B cell (primary cell): Measurements from ENCODE around the gene SLC22A31. TPM values are rescaled to one million over a fixed set of nuclear protein-coding genes. Genes with fewer than 3 reads are reported as not detected.

Experiments used
- ATAC-seq: fragments of 200-7000 bp; cut with Tn5 transposase; one replicate; pipeline ENCODE4 v1.10.0; 2021; ENCODE audit warnings: low read depth, mild to moderate bottlenecking, moderate number of reproducible peaks, moderate library complexity
- CTCF ChIA-PET: fragments of 350-600 bp; sonication (Branson Sonifier 250); formaldehyde crosslinking; loops from one replicate; lab custom pipeline; 2021; ENCODE audit warnings: antibody characterized with exemption, inconsistent platforms; lab: Charles Lee
- POLR2A ChIA-PET: fragments of 350-600 bp; sonication (Branson Sonifier 250); formaldehyde crosslinking; loops from one replicate; lab custom pipeline; 2021; ENCODE audit warnings: antibody characterized with exemption; lab: Charles Lee
- DNase-seq: peaks from one replicate; pipeline ENCODE4 v3.0.0; 2013
- H2AFZ ChIP-seq: 2 replicates; pipeline ENCODE4 v1.6.1; 2012; ENCODE audit warnings: mild to moderate bottlenecking, low read depth, low read length; ENCODE audit not compliant: insufficient read depth, poor library complexity, severe bottlenecking
- H3K27ac ChIP-seq, 2 donors: 1 replicate in 1 of 2; 2 replicates in 1 of 2; pipeline ENCODE4 v1.5.1; 2012 to 2013; ENCODE audit warnings: low read length in 2 of 2, mild to moderate bottlenecking in 2 of 2, moderate library complexity in 1 of 2
- H3K27me3 ChIP-seq, 4 experiments: fragments of 200-600 bp in 1 of 4; sonication (generic) in 1 of 4; replicated peaks in 1 of 4; 1 replicate in 2 of 4; 2 replicates in 2 of 4; pipeline versions ENCODE4 v1.6.1 to v1.7.0; 2013 to 2016; ENCODE audit warnings: low read length in 3 of 4, mild to moderate bottlenecking in 2 of 4, mixed read lengths in 1 of 4, moderate library complexity in 1 of 4; ENCODE audit not compliant: insufficient read depth in 4 of 4, control insufficient read depth in 3 of 4; ENCODE audit errors: control extremely low read depth in 1 of 4
- H3K36me3 ChIP-seq, 2 experiments: replicated peaks in 1 of 2; 1 replicate in 1 of 2; 2 replicates in 1 of 2; pipeline versions ENCODE4 v1.6.1 to v1.7.1; 2013; ENCODE audit warnings: low read length in 1 of 2; ENCODE audit not compliant: insufficient read depth in 2 of 2, control insufficient read depth in 1 of 2; ENCODE audit errors: control extremely low read depth in 1 of 2, extremely low read depth in 1 of 2
- H3K4me1 ChIP-seq, 2 donors: fragments of 200-600 bp in 1 of 2; sonication (generic) in 1 of 2; 1 replicate in 1 of 2; 2 replicates in 1 of 2; pipeline versions ENCODE4 v1.5.1 to v1.6.1; 2013 to 2017; ENCODE audit warnings: low read length in 2 of 2; ENCODE audit not compliant: control insufficient read depth in 2 of 2, insufficient read depth in 2 of 2
- H3K4me2 ChIP-seq: replicated peaks from 2 replicates; pipeline ENCODE3; 2012; ENCODE audit warnings: mild to moderate bottlenecking, low read depth, low read length; ENCODE audit not compliant: poor library complexity, severe bottlenecking
- H3K4me3 ChIP-seq, 5 experiments: fragments of 200-600 bp in 1 of 5; sonication (generic) in 1 of 5; 1 replicate in 3 of 5; 2 replicates in 2 of 5; pipeline versions ENCODE4 v1.5.1 to v1.7.0; 2011 to 2016; ENCODE audit warnings: low read length in 4 of 5, mild to moderate bottlenecking in 4 of 5, low read depth in 2 of 5, control low read depth in 1 of 5, moderate library complexity in 1 of 5; ENCODE audit not compliant: insufficient read depth in 1 of 5; ENCODE audit errors: control extremely low read depth in 1 of 5, extremely low read depth in 1 of 5
- H3K79me2 ChIP-seq: fragments of 200-600 bp; sonication (generic); one replicate; pipeline ENCODE4 v1.6.0; 2016; ENCODE audit warnings: low read length; ENCODE audit not compliant: control insufficient read depth, insufficient read depth
- H3K9ac ChIP-seq: fragments of 200-600 bp; sonication (generic); 2 replicates; pipeline ENCODE4 v1.6.1; 2017; ENCODE audit warnings: mild to moderate bottlenecking, low read length, moderate library complexity
- H3K9me3 ChIP-seq, 3 donors: one replicate each; pipeline versions ENCODE4 v1.6.1 to v1.7.1; 2013; ENCODE audit warnings: low read length in 2 of 3; ENCODE audit not compliant: control insufficient read depth in 2 of 3, insufficient read depth in 1 of 3; ENCODE audit errors: control extremely low read depth in 1 of 3
- H4K20me1 ChIP-seq: 2 replicates; pipeline ENCODE4 v1.6.0; 2012; ENCODE audit warnings: mild to moderate bottlenecking, low read length; ENCODE audit not compliant: insufficient read depth, control insufficient read depth, poor library complexity, severe bottlenecking
- H3K27ac Mint-ChIP-seq: one replicate; pipeline ENCODE4 v1.8.0; 2021; ENCODE audit warnings: mixed read lengths
- H3K27me3 Mint-ChIP-seq: one replicate; pipeline ENCODE4 v1.8.0; 2021; ENCODE audit warnings: mixed read lengths
- H3K4me1 Mint-ChIP-seq: one replicate; pipeline ENCODE4 v1.8.0; 2021; ENCODE audit warnings: mixed read lengths
- H3K4me3 Mint-ChIP-seq: one replicate; pipeline ENCODE4 v1.8.0; 2021; ENCODE audit warnings: mixed read lengths
- H3K9me3 Mint-ChIP-seq: one replicate; pipeline ENCODE4 v1.8.0; 2022; ENCODE audit warnings: mixed read lengths; ENCODE audit not compliant: insufficient read depth
- EZH2 ChIP-seq: IDR thresholded peaks from 2 replicates; pipeline ENCODE4 v1.6.1; 2012; ENCODE audit warnings: borderline replicate concordance, low read depth, mild to moderate bottlenecking, moderate library complexity, low read length; ENCODE audit not compliant: insufficient read depth, poor library complexity, severe bottlenecking
- WGBS: methylation state at CpG from one replicate; pipeline ENCODE4 v1.1.5; 2013; ENCODE audit warnings: missing lambda C conversion rate; ENCODE audit not compliant: insufficient coverage; 5-methylcytosine and 5-hydroxymethylcytosine counted together
- intact Hi-C: fragments of 100-400 bp; cut with micrococcal nuclease; formaldehyde crosslinking; loops from one replicate; pipeline ENCODE4 v1.10.0; 2022
- polyA plus RNA-seq: library from polyadenylated mRNA; depleted of rRNA; stranded (reverse); fragments of >200 nt; gene quantifications from 2 replicates; pipeline ENCODE4 v1.2.3, GENCODE V29; 2012
- total RNA-seq, 2 donors: library from RNA; stranded (reverse); fragments of 120-200 nt in 1 of 2; gene quantifications; 1 replicate in 1 of 2; 2 replicates in 1 of 2; pipeline versions ENCODE4 v1.2.3 to v1.2.4, GENCODE V29; 2013 to 2022
- TF ChIP-seq, protein P1 (sequence below): fragments of 200-600 bp; IDR thresholded peaks from one replicate; pipeline ENCODE4 v1.8.0; 2022; ENCODE audit warnings: antibody characterized with exemption, mild to moderate bottlenecking

SLC22A31 gene
- total and polyA plus RNA-seq, 2 donors (not counting 1 experiment from before 2014, with no cell fraction given) = 0.33 TPM; not detected in 1

DNA sequence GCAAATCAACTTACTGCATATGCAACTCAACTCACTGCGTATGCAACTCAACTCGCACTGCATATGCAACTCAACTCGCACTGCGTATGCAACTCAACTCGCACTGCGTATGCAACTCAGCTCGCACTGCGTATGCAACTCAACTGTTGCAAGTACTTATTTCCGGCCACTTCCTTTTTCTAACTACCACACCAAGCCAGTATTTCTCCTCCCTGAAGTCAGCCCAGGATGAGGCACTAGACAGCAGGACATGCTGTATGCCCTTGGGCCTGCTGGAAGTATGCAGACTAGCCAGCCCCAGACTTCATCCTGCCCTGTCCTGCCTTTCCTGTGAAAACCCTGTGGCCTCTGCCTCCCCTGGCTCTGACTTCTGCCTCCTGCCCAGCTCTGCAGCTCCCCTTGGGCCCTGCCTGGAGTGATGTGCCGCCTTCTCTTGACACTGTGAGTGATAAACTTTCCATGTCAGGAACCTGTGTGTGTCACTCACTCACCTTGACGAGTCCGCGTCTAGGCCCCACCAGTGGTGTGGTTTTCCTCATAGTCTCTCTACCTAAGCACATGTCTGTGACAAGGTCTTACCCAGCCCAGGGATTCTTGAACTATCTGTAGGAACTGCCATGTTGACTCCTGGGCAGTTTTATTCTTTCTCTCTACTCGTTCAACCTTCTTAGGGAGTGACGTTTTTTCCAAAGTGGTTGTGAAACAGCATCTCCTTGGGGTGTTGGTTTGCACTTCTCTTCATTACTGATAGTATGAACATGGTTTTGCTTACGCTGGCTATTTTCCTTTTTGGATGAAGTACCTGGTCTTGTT, 33.5 kb upstream of the SLC22A31 start:
- Histone ChIP-seq H3K79me2 (peaks cover 2% of the 10 kb centered on the region), H3K9me3 (peaks cover 0 to 6% (median 0%) of the 10 kb centered on the region in 3 donors), H3K4me1 (no peaks in the 10 kb centered on the region), H3K27me3 (no peaks in the 10 kb centered on the region), H4K20me1 (no peaks in the 10 kb centered on the region), H3K36me3 (peaks cover 5 to 19% of the 10 kb centered on the region in 2 experiments), H3K4me2 (no peak overlapping the region), H3K4me3 (no peak overlapping the region), H3K9ac (no peak overlapping the region), H3K27ac (no peak overlapping the region), H2AFZ (no peak overlapping the region)
- ATAC-seq = no peak
- H3K4me3 Mint-ChIP-seq = no peak overlapping the region
- TF ChIP-seq, protein P1, sequence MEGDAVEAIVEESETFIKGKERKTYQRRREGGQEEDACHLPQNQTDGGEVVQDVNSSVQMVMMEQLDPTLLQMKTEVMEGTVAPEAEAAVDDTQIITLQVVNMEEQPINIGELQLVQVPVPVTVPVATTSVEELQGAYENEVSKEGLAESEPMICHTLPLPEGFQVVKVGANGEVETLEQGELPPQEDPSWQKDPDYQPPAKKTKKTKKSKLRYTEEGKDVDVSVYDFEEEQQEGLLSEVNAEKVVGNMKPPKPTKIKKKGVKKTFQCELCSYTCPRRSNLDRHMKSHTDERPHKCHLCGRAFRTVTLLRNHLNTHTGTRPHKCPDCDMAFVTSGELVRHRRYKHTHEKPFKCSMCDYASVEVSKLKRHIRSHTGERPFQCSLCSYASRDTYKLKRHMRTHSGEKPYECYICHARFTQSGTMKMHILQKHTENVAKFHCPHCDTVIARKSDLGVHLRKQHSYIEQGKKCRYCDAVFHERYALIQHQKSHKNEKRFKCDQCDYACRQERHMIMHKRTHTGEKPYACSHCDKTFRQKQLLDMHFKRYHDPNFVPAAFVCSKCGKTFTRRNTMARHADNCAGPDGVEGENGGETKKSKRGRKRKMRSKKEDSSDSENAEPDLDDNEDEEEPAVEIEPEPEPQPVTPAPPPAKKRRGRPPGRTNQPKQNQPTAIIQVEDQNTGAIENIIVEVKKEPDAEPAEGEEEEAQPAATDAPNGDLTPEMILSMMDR = no peak
- no peak for TF ChIP-seq EZH2
- CTCF ChIA-PET = no interaction called here
- H3K27ac Mint-ChIP-seq = no peak overlapping the region
- 99% methylated on average over 13 of the region's 16 CpGs for WGBS
- no peaks in the 10 kb centered on the region for H3K9me3 Mint-ChIP-seq
- H3K27me3 Mint-ChIP-seq = no peaks in the 10 kb centered on the region
- intact Hi-C loops = no loop called here
- no peaks in the 10 kb centered on the region for H3K4me1 Mint-ChIP-seq
- POLR2A ChIA-PET = no interaction called here
- no peak for DNase-seq

DNA sequence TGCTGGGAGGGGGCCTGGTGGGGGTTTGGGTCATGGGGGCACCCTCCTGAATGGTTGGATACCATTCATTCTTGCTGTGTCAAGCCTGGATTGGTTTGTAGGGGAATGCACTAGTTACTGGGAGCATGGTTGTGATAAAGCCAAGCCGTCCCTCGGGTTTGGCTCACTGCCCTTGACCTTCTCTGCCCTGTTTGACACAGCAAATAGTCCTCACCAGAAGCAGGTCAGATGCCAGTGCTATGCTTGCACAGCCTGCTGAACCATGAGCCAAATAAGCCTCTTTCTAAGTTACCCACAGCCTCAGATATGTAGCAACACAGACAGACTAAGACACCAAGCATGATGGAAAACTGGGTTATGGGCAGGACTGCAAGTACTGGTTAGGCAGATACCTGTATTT, 31.8 kb upstream of the SLC22A31 start:
- no peak overlapping the region for H3K4me3 Mint-ChIP-seq
- no peaks in the 10 kb centered on the region for H3K9me3 Mint-ChIP-seq
- ChIA-PET POLR2A (no interaction called here), CTCF (no interaction called here)
- Histone ChIP-seq H3K4me1 (no peaks in the 10 kb centered on the region), H3K27ac (no peak overlapping the region), H2AFZ (no peak overlapping the region), H4K20me1 (no peaks in the 10 kb centered on the region), H3K9me3 (peaks cover 4 to 17% (median 16%) of the 10 kb centered on the region in 3 donors), H3K79me2 (peaks cover 13% of the 10 kb centered on the region), H3K9ac (no peak overlapping the region), H3K36me3 (peaks cover 14 to 33% of the 10 kb centered on the region in 2 experiments), H3K27me3 (no peaks in the 10 kb centered on the region), H3K4me2 (no peak overlapping the region), H3K4me3 (no peak overlapping the region)
- no peak overlapping the region for H3K27ac Mint-ChIP-seq
- no peaks in the 10 kb centered on the region for H3K27me3 Mint-ChIP-seq
- DNase-seq (no peak), ATAC-seq (no peak)
- no peaks in the 10 kb centered on the region for H3K4me1 Mint-ChIP-seq
- 100% methylated on average over 2 of the region's 2 CpGs for WGBS
- TF ChIP-seq, protein P1 = no peak
- TF ChIP-seq EZH2 = no peak
- intact Hi-C loops = no loop called here
